HG02642 (cell line): ENCODE results near the gene BCAN.

Experiments used
- ATAC-seq: cut with Tn5 transposase; IDR thresholded peaks from one replicate; pipeline ENCODE4 v1.9.1; 2021; ENCODE audit warnings: mild to moderate bottlenecking; ENCODE audit not compliant: unreplicated experiment, poor library complexity

The BCAN gene

GRCh38 chr1:156643049-156643777 is 1.3 kb downstream of the BCAN start:
- no peak for ATAC-seq

- ATAC-seq, result no peak
These were observed 1.8 kb downstream of the BCAN start for GRCh38 chr1:156643778-156644092.

GRCh38 chr1:156644146-156644545 is 2.2 kb downstream of the BCAN start:
- no peak for ATAC-seq

- ATAC-seq, result no peak
These were observed 2.7 kb downstream of the BCAN start for GRCh38 chr1:156644640-156645039.

- no peak for ATAC-seq
These were observed 3.1 kb downstream of the BCAN start for GRCh38 chr1:156645056-156645455.

GRCh38 chr1:156645666-156646065 is 3.7 kb downstream of the BCAN start:
- no peak for ATAC-seq

- ATAC-seq, result no peak
These were observed 4.9 kb downstream of the BCAN start for GRCh38 chr1:156646738-156647211.

- no peak for ATAC-seq
These were observed 5.4 kb downstream of the BCAN start for GRCh38 chr1:156647351-156647750.

GRCh38 chr1:156648496-156648895 is 6.6 kb downstream of the BCAN start:
- ATAC-seq, result no peak

GRCh38 chr1:156648951-156649350 is 7.0 kb downstream of the BCAN start:
- ATAC-seq, result no peak

GRCh38 chr1:156652131-156652991 is 10.4 kb downstream of the BCAN start:
- no peak for ATAC-seq

GRCh38 chr1:156652992-156653355 is 11.1 kb downstream of the BCAN start:
- ATAC-seq, result no peak

- ATAC-seq, result no peak
These were observed 12.8 kb downstream of the BCAN start for GRCh38 chr1:156654700-156655099.

GRCh38 chr1:156655151-156655903 is 13.4 kb downstream of the BCAN start:
- no peak for ATAC-seq

GRCh38 chr1:156655904-156656516 is 14.1 kb downstream of the BCAN start:
- ATAC-seq, result no peak

GRCh38 chr1:156656806-156657740 is 15.2 kb downstream of the BCAN start:
- ATAC-seq, result no peak

GRCh38 chr1:156657741-156658319 is 15.9 kb downstream of the BCAN start:
- ATAC-seq, result no peak

- ATAC-seq, result no peak
These were observed 16.6 kb downstream of the BCAN start for GRCh38 chr1:156658496-156658895.

GRCh38 chr1:156658945-156659574 is 17.1 kb downstream of the BCAN start:
- no peak for ATAC-seq
